Measurements from ENCODE around the gene RSL1D1.

GRCh38 chr16:11892761-11893160 is 41.4 kb upstream of the RSL1D1 start:
- no peak for TF ChIP-seq CTCF (IDR thresholded peaks at IDR 0.05)
- no peak for TF ChIP-seq POLR2A (IDR thresholded peaks at IDR 0.05)
- TF ChIP-seq POLR2AphosphoS5 (IDR thresholded peaks at IDR 0.05): no peak
